Measurements from ENCODE around the gene PPBP.

GRCh38 chr4:73978886-73979285 is 9.1 kb downstream of the PPBP start:
- no peak for TF ChIP-seq CTCF (IDR thresholded peaks at IDR 0.05; ENCODE audit: insufficient read depth, low read length, poor library complexity, severe bottlenecking)
- TF ChIP-seq EZH2phosphoT487 (conservative IDR thresholded peaks at IDR 0.05; ENCODE audit: low read length): no peak
